ENCODE measurements around the gene PPIP5K2.

- TF ChIP-seq REST (IDR thresholded peaks at IDR 0.05; ENCODE audit: insufficient read depth in 1 of 2, low read depth in 2 of 2, low read length in 2 of 2) (no peak), POLR2AphosphoS5 (IDR thresholded peaks at IDR 0.05; ENCODE audit: low read depth, low read length) (no peak)
These were observed 96.6 kb downstream of the PPIP5K2 start for GRCh38 chr5:103216697-103217096.

Measured in PFSK-1 (cell line).